NCI-H82 (cell line): ENCODE measurements around the gene VPS35L.
"Not testable (repeated sequence)": the region's sequence is repeated elsewhere in the genome, so short reads cannot be mapped to it uniquely, and the experiment has no call there.

ENCODE experiments used
- DNase-seq: peaks from one replicate; lab custom pipeline; 2025; lab: John Stamatoyannopoulos, UW

Gene VPS35L

DNA sequence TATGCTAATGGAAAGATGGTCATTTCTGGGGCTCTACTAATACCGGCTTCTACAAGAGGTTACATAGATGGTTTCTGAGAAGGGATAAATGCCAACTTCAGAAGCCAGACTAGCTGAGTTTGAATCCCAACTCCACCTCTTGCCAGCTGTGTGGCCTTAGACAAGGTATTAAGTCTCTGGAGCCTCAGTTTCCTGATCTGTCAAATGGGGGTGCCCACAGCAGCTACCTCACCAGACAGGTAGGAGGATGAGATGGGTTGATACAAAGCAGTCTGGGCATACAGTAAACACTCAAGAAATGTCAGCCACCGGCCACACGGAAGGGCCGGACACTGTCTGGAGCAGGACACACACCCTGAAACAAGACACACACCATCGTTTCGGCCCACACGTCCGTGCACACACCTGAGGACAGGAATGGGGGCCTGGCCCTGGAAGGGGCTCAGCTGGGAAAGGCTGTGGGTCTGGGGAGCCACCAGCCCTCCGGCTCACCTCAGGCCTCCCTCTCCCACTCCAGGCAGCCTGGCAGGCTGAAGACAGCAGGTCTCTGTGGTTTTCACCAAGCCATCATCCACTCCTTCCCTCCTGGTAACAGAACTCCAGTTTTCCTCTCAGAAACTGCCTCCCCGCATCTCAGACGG, 157.0 kb downstream of the VPS35L start:
- no peak for DNase-seq

DNA sequence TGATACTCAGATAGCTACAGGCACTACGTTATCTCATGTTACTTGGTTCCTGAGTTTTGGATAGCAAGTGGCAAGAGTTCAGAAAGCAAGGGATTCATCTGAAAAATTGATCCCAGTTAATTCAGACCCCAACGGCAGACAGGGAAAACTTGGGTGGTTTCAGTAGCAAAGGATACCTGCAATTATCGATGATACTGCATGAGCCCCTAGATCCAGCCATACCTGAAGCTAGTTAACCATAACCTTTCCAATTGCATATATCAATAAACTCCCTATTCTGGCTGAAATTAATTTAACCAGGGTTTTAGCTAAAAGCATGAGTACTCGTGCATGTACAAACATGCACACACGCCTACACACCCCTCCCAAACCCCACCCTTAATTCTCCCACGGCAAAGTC, 158.2 kb downstream of the VPS35L start:
- DNase-seq = no peak

DNA sequence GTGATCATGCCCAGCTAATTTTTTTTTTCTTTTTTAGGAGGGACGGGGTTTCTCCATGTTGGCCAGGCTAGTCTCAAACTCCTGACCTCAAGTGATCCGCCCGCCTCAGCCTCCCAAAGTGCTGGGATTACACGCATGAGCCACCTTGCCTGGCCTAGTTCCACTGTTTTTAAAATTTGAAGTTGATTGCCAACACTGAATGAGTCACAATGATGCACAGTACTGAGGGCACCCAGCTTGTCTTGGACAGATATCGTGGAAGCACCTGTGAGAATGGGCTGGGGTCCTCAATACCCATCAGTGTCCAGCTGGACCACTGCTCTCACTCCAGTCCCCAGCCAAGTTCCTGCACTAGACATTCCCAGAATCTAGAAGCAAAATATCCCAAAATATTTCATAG, 160.1 kb downstream of the VPS35L start:
- DNase-seq = no peak

DNA sequence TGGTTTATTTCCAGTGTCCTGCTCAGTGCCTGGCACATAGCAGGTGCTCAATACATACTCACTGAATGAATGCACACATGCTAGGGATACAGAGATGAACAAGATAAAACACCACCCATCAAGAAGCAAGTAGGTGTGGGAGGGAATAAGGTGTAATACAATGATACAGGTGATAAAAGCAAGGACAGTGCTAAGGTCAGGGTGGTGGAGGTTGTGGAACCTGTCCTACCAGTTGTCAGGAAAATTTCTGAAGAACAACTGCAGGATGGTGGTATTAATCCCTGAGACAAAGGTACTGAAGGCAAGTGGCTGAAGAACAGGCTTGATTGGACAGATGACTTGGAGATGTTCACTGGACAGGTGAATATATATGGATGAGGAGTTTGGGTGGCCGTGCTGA, 160.7 kb downstream of the VPS35L start:
- no peak for DNase-seq

DNA sequence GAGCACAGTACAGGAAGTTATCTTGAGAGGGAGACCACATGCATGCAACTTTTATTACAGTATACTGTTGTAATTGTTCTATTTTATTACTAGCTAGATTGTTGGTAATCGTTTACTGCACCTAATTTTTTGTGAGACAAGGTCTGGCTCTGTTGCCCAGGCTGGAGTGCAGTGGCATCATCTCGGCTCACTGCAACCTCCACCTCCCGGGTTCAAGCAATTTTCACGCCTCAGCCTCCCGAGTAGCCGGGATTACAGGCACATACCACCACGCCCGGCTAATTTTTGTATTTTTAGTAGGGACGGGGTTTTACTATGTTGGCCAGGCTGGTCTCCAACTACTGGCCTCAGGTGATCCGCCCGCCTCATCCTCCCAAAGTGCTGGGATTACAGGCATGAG, 161.2 kb downstream of the VPS35L start:
- DNase-seq = not testable (repeated sequence)

DNA sequence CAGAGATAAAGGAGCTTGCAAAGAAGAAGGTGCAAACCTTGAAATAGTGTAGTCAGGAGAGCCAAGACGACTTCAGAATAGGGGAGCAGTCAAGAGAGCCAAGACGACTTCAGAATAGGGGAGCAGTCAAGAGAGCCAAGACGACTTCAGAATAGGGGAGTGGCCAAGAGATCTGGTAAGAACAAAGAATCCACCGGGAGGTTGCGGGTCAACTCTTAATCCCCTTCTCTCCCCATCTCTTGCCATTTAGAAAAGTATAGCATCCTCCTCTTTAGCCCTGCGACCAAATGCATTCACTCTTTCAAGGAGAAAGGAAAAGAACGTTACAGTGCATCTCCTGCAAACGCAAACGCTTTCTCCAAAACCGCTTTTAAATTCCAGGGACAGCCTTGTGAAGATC, 161.8 kb downstream of the VPS35L start:
- DNase-seq = peak; percentile 71

DNA sequence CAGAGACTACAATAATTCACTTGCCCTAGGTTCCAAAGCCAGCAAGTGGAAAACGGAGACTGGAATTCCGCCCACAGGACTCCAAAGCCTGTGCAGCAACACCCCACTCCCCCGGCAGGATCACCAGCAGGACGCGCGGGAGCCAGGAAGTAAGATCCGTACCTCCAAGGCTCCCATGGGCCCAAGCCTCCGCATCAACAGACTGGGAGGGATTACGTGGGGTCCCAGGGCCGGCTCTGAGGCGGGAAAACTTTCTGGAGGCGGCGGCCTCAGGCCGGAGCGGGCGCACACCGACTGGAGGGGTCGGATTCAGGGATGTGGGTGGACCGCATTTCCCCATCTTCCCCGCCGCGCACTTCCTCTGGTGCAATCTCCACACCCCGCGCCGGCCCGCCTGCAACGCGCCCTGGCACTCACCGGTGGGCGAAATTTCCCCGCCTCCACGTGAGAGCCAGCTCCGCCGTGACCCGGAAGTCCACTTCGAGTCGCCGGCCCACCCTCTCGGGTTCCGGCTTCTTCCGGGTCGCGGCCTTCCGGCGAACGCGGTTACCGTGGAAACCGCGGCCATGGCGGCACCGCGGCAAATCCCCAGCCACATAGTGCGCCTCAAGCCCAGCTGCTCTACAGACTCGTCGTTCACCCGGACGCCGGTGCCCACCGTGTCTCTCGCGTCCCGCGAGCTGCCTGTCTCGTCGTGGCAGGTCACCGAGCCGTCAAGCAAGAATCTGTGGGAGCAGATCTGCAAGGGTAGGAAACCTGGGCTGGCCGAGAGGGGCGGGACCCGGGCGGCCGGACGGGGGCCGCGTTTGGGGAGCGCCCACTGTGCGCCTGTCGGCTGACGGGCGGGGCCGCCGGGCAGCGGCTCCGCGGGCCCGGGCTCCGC, 162.5 kb downstream of the VPS35L start, which contains the start of the genes IQCK and KNOP1:
IQCK (plus strand) TSS at position 531 of the 883 bp plus-strand sequence; CDS start at position 567, 36 bp downstream.
KNOP1 (minus strand) TSS at position 487 of the 883 bp plus-strand sequence. CDS start 3,192 bp downstream, outside the sequence.
- DNase-seq = peak; percentile 95

DNA sequence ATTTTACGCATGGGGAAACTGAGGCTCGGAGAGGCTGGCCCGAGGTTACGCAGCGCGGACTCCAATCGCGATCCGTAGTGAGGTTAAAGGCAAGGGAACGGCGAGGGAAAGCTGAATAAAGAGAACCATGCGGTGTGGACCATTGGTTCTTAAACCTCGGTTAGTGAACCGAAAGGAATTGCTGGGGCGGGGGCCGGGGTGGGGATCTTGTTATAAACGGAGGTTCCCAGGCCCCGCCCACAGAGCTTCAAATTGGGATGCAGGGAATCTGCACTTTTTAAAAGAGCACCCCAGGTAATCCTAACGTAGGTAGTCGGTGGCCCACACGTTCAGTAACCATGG, 163.1 kb downstream of the VPS35L start:
- peak; percentile 50 for DNase-seq

DNA sequence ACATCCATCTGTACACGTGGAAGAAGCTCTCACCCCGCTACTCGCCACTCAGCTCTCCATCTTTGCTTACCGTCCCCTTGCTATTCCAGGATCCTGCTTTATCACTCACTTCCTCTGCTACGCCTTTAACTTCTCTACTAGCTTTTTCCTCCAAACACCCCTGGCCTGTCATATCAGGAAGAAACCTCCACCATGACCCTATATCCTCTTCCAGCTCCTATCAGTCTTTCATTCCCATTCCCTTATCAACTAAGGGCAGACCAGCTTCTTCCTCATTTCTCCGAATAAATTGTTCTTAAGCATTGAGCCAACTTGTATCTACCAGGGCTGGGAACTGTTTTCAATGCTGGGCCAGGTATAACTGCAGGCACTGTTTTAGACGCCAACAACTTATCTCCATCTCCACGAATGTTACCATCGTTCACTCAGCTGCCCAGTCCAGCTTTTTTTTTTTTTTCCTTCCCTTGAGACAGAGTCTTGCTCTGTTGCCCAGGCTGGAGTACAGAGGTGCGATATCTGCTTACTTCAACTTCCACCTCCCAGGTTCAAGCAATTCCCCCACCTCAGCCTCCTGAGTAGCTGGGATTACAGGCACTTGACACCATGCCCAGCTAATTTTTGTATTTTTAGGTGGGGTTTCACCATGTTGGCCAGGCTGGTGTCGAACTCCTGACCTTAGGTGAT, 166.9 kb downstream of the VPS35L start:
- no peak for DNase-seq

DNA sequence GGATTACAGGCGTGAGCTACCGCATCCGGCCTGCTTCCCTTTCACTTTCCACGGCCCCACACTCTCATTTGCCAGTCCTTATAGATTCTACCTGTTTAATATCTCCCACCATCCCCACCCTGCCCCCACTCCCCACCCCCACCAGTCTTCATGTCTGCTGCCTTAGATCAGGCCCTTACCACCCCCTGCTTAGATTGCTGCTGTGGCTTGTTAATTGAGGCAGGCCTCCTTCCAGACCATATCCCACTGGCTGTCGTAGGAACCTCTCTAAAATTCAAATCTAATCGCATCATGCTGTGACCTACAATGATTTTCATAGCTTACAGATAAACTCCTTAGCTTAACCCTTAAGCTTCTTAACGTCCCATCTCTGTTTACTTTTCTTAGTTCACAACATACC, 167.5 kb downstream of the VPS35L start:
- DNase-seq = peak; percentile 96

DNA sequence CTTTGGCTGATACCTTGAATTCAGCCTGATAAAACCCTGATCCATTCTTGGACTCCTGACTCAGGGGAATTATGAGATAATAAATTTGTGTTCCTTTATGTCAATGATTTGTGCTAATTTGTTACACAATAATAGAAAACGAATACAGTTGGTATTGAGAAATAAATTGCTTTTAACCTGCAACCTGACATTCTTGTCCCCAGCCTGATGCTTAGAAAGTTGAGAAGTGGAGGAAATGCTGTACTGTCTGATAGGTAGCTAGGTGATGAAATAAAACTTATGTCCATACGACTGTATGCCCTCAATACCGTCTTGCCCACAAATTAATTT, 173.1 kb downstream of the VPS35L start:
- DNase-seq = no peak

DNA sequence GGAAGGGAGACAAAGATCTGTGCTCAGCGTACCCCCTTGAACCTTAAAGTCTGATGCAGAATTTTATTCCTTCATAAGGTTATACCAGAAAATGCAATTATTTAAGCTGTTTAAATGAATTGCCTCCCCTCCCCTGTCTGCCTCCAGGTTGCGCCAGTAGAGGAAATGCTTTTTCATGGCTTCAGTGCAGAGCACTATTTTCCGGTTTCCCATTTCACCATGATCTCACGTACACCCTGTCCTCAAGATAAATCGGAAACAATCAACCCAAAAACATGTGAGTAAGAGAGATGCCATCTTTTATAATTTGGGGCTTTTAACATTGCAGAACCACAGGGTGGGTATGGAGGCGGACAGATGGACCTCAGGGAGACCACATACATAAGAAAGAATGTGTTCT, 178.0 kb downstream of the VPS35L start:
- DNase-seq = no peak

DNA sequence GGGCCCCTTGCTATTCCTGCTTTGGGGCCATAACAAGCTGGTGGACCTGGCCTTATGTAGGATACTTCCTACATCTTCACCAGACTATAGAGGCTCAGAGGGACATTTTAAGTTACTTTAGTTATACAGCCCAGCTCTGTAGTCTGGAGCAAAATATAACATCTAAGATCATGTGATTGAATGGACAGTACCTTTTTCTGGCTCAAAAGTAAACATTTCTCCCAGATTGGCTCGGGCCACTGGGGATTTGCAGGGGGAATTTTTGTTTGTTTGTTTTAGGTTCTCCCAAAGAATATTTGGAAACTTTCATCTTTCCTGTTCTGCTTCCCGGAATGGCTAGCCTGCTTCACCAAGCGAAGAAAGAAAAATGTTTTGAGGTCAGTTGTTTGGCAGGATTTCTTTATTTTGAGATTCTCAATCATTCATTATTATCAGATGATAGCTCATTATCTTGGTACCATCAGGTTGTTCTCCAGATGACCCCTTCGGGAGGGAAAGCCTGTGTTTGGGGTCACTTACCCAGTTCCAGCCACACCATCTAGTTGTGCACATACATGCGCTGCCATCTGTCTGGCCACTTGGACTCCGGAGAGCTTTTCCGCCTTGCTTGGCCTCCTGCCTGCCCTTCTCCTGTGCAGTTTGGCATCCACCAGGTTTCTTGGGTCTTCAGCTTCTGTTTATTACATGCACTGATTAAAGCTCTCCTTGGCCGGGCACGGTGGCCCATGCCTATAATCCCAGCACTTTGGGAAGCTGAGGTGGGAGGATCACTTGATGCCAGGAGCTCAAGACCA, 179.8 kb downstream of the VPS35L start:
- DNase-seq = no peak

DNA sequence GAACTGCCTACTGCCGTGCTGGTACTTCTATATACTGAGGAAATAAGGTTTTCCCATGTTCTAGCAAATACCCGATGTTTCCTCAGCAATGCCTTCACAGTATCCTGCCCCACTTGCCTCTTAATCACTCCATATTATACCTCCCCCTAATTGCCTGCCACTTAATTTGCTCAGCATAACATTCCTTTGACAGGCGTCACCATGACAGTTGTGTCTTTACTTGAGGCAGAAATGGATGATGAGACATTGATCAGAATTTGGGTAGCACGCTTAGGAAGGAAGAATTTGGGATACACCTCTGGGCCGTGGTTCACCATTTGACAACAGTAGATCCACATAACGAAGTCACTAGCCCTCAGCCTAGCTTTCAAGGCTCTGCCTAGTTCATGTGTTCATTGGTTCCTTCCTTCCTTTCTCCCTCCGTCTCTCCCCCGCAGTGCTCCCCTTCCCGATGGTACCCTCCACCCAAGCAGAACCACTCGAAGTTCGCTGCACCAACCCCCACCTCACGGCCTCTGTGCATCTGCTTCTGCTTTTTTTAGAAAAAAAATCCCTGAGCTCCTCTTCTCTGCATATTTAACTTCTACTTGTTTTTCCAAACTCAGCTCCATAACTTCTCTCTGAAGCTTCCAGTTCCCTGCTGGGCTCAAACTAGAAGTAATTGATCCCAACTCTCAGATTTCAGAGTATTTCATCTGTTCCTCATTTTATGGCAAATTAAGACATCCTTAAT, 182.0 kb downstream of the VPS35L start:
- DNase-seq = no peak

DNA sequence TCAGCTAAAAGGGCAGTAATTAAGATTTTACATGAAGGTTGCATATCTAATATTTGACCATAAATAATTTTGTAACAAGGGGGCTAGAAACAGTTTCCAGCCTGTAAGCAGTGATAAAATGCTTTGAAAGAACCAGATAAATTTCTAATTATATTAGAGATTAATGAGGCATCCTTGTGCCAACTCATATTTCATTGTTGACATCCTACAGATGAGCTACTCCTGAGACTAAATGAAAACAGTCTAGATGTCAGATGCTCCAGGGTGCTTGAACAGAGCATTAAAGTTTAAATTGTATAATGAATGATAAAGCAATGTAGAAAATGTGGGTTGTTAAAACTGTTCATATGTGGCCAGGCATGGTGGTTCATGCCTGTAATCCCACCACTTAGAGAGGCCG, 185.9 kb downstream of the VPS35L start:
- no peak for DNase-seq

DNA sequence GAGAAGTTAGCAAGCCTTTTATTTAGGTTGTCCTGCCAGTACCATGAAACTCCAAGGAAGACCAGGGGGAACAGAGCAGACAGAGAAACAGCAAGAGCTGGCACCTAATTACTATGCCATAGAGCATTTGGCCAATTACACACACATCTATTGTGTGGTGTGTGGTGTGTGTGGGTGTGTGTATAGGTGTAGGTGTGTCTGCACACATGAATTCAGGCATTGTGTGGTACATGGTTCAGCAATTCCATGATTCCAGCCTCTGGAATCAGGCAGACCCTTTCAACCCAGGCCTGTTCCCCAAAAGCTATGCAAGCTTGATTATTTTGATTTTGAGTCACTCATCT, 188.3 kb downstream of the VPS35L start:
- DNase-seq = no peak

DNA sequence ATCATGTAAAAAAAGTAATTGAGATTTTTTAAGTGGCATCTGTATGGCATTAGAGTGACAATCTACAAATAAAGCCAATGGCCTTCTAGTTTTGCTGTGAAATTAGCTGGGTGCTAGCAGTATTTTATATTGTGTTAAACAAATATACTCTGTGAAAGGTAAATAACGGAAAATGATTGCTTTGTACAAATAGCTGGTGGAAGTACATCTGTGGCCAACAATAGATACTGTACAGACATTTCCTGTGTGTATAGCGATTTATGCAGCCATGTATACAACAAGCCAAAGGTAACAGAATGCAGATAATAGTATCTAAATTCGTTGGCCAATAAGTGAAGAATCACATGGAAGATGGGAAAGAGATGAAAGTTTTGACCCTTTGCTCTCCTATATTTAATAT, 189.2 kb downstream of the VPS35L start:
- DNase-seq = no peak

DNA sequence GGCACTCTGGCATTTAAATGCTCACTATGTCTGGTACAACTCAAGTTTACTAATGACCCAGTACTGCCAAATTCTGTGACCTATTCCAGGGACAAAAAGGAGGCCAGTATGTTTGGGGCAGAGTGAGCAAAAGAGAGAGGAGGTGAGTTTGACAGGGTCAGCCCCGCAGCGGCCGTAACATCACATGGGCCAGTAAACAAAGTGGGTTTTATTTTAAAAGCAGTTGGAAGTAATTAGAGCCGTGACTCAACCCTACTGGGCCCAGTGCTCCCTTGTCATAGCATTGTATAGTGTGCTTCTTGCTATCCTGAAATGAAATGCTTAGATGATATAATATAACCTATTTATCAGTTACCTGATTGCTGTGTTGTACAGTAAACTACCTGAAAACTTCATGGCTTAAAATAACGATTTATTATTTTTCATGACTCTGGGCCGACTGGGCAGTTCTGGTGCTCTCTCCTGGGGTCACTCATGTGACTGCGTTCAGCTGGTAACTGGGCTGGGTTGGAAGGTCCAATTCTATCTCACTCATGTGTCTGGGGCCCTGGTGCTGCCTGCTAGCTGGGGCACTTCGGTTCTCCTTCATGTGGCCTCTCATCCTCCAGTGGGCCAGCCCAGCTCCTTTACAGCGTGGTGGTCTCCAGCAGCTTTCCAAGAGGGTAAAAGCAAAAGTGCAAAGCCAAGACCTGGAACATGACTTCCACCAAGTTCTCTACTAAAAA, 189.9 kb downstream of the VPS35L start:
- no peak for DNase-seq

DNA sequence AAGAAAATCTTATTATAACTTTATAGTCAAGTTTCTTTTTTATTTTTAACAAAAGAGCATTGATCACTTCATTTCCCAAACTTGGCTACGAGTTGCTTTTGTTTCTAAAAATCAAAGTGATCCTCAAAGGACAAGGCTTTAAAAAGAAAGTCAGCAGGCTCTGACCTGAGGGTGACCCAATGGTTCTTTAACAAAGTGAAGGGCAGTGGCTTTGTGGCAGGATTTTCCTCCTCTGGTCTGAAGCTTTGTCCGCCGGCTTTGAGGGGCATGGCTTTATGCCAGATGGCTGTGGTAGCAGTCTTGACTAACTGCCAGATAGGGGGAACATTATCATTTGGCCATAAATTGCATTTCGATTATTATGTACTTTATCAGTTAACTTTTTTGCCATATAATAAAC, 191.1 kb downstream of the VPS35L start:
- peak; percentile 43 for DNase-seq

DNA sequence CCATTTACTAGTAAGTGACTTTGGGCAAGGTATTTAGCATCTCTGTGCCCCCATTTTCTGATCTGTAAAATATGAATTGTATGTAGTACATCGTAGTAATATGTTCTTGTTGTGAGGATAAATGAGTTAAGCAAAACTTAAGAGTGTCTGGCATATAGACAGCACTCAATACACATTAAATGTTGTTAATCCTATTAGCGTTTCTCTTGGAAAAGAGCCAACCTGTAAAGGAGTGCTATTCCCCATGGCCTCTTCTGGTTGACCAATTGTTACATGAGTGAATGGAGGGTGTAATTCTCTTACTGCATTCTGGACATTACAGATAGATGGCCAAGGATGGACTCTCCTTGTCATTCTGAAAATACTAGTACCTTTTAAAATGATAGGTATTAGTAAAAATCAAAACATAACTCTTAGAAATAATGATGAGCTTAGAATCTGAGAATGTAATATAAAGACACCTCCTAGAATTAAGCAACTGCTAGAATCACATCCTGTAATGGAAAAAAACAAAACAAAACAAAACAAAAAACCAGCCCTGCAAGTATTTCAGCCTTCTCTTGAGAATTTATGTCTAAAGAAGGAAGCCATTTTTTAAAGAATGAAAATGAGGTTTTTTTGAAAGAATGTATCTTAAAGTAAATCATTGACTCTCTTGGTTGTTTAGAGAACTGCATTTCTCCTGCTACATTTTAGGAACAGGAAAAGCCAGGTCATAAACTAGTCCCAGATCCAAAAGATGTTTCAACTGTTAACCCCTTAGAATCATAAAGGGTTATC, 193.1 kb downstream of the VPS35L start:
- DNase-seq = peak; percentile 96
